Loucy (cell line): ENCODE results near the gene ANKRD13B.
A peak's percentile ranks its signal among the peaks of the same experiment; 100 is the strongest.

ENCODE experiments used
- H2AFZ ChIP-seq: fragments of 200-600 bp; sonication (generic); 2 replicates; pipeline ENCODE4 v1.6.0; 2016; ENCODE audit warnings: antibody characterized with exemption, mild to moderate bottlenecking, low read length, moderate library complexity
- H3F3A ChIP-seq: fragments of 200-600 bp; 2 replicates; pipeline ENCODE4 v1.6.0; 2016; ENCODE audit warnings: antibody characterized with exemption, low read depth, mild to moderate bottlenecking
- H3K27me3 ChIP-seq: fragments of 200-600 bp; sonication (generic); 2 replicates; pipeline ENCODE4 v1.6.1; 2014; ENCODE audit warnings: low read length, mild to moderate bottlenecking; ENCODE audit not compliant: insufficient read depth, poor library complexity, severe bottlenecking
- H3K36me3 ChIP-seq: fragments of 200-600 bp; sonication (generic); 2 replicates; pipeline ENCODE4 v1.6.1; 2016; ENCODE audit warnings: low read length; ENCODE audit not compliant: insufficient read depth
- H3K4me1 ChIP-seq: fragments of 200-600 bp; sonication (generic); 2 replicates; pipeline ENCODE4 v1.5.1; 2014; ENCODE audit warnings: low read length, mild to moderate bottlenecking; ENCODE audit not compliant: insufficient read depth, poor library complexity, severe bottlenecking
- H3K4me2 ChIP-seq: fragments of 200-600 bp; sonication (generic); 2 replicates; pipeline ENCODE4 v1.6.0; 2014; ENCODE audit warnings: antibody characterized with exemption, low read length, low read depth, mild to moderate bottlenecking; ENCODE audit not compliant: poor library complexity, severe bottlenecking
- H3K4me3 ChIP-seq: fragments of 200-600 bp; sonication (generic); 2 replicates; pipeline ENCODE4 v1.5.1; 2014; ENCODE audit warnings: low read length, mild to moderate bottlenecking, mixed read lengths; ENCODE audit not compliant: poor library complexity, severe bottlenecking
- H3K79me2 ChIP-seq: fragments of 200-600 bp; sonication (generic); 2 replicates; pipeline ENCODE4 v1.6.1; 2014; ENCODE audit warnings: low read length; ENCODE audit not compliant: insufficient read depth
- H3K9ac ChIP-seq: fragments of 200-600 bp; sonication (generic); 2 replicates; pipeline ENCODE4 v1.6.0; 2014; ENCODE audit warnings: mild to moderate bottlenecking, low read depth, low read length, moderate library complexity; ENCODE audit not compliant: poor library complexity, severe bottlenecking
- H3K9me2 ChIP-seq: fragments of 200-600 bp; sonication (generic); replicated peaks from 2 replicates; pipeline ENCODE4 v1.6.1; 2016; ENCODE audit warnings: low read depth, low read length, mixed read lengths
- H3K9me3 ChIP-seq: fragments of 200-600 bp; sonication (generic); 2 replicates; pipeline ENCODE4 v1.6.1; 2014; ENCODE audit warnings: mild to moderate bottlenecking, antibody characterized with exemption, low read length, low read depth; ENCODE audit not compliant: insufficient read depth
- H4K20me1 ChIP-seq: fragments of 200-600 bp; sonication (generic); 2 replicates; pipeline ENCODE4 v1.6.0; 2014; ENCODE audit warnings: antibody characterized with exemption, low read length, mild to moderate bottlenecking; ENCODE audit not compliant: insufficient read depth, poor library complexity, severe bottlenecking
- EZH2phosphoT487 ChIP-seq: fragments of 200-600 bp; IDR thresholded peaks from 2 replicates; pipeline ENCODE4 v1.6.1; 2018; ENCODE audit warnings: antibody characterized with exemption, mild to moderate bottlenecking, moderate library complexity, borderline replicate concordance
- TF ChIP-seq, protein P1 (sequence below): fragments of 200-600 bp; sonication (generic); conservative IDR thresholded peaks from 2 replicates; pipeline ENCODE4 v1.5.1; 2014; ENCODE audit warnings: mild to moderate bottlenecking, antibody characterized with exemption, low read length

ANKRD13B gene

DNA sequence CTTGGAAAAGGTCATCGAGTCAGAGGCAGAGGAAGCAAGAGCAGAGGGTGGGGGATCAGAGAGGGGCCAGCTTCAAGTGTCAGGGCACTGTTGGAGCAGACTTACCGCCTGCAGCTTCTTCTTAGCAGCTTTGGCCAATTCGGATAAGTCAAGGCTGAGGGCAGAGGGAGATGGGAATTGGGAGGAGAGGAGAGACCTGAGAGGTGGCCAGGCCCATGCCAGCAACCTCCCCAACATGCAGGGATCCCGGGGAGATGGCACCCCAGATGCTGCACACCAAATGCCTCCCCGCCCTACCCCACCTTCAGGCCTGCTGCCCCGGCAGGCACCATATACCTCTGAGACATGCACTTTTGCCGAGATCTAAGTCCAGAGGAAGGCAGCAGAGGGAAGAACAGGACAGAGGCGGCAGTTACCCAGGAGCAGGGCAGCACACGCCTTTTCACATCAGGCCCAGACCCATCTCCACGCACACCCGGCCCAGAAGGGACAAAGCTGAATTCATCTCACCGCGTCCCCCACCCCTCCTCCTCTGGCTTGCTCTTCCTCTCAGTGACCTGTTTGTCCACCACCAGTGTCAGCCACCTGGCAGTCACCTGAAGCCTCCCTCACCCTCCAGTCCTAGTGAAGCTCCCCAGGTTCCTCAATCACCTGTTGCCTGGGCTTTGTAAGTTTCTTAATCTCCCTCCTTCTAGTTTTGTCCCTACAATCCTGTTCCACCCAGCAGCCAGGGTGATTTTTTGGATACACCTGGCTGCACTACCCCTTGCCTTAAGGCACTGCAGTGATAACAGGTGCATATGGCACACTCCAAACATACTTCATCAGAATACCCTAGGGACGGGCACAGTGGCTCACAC lies 14.1 kb upstream of the ANKRD13B start:
- Histone ChIP-seq H3K27me3 (no peaks in the 10 kb centered on the region), H4K20me1 (peaks cover 8% of the 10 kb centered on the region), H3K9ac (no peak overlapping the region), H3K4me1 (no peaks in the 10 kb centered on the region), H2AFZ (no peak overlapping the region), H3F3A (no peaks in the 10 kb centered on the region), H3K4me2 (no peak overlapping the region), H3K9me3 (no peaks in the 10 kb centered on the region), H3K4me3 (no peak overlapping the region), H3K79me2 (peaks cover 9% of the 10 kb centered on the region; the same call in 1 of the 2 replicates), H3K9me2 (no peaks in the 10 kb centered on the region), H3K36me3 (peaks cover 60% of the 10 kb centered on the region; the same call in 1 of the 2 replicates)
- no peak for TF ChIP-seq EZH2phosphoT487
- TF ChIP-seq, protein P1, sequence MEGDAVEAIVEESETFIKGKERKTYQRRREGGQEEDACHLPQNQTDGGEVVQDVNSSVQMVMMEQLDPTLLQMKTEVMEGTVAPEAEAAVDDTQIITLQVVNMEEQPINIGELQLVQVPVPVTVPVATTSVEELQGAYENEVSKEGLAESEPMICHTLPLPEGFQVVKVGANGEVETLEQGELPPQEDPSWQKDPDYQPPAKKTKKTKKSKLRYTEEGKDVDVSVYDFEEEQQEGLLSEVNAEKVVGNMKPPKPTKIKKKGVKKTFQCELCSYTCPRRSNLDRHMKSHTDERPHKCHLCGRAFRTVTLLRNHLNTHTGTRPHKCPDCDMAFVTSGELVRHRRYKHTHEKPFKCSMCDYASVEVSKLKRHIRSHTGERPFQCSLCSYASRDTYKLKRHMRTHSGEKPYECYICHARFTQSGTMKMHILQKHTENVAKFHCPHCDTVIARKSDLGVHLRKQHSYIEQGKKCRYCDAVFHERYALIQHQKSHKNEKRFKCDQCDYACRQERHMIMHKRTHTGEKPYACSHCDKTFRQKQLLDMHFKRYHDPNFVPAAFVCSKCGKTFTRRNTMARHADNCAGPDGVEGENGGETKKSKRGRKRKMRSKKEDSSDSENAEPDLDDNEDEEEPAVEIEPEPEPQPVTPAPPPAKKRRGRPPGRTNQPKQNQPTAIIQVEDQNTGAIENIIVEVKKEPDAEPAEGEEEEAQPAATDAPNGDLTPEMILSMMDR, result no peak

DNA sequence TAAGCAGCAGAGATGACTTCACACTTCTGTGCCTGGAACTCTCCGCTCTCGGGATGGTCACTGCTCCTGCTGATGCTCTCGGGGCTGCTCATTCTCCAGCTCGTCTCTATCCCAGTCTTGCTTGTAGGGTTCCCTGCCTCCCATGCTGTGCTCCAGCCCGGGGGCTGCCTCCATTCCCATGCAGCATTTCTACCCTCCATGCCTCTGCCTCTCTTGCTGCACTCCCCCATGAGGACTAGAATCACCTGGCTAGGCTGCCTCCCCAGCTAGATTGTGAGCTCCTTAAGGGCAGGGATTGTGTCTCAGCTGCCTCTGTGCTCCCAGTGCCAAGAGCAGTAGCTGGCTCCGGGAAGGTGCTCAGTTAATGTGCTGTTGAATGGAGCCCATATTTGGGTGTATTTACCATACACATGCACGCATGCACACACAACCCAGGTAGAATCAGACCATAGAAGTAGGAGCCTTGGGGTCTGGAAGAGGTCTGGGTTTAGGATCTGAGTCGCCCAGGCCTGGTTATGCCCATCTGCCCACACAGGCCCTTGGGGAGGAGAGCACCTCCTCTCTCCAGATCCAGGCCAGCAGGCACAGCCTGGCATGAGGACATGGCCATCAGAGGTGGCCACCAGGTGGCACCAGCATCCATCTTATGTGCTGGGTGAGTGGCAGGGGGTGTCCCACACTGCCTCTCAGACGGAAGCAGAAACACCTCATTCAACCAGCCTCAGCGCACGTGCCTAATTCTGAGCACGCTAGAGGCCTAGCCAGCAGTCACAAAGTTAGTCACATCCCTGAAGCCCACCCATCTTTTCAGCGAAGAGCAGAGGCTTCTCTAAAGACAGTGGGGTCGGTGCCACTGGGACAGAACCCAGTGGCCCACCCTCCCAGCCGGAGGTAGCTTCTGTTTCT lies 12.8 kb upstream of the ANKRD13B start:
- peaks cover 52% of the 10 kb centered on the region; the same call in 1 of the 2 replicates for H3K36me3 ChIP-seq
- H2AFZ ChIP-seq, result no peak overlapping the region
- TF ChIP-seq EZH2phosphoT487, result no peak
- TF ChIP-seq, protein P1, result peak; percentile 87
- H3F3A ChIP-seq, result no peaks in the 10 kb centered on the region
- H3K4me2 ChIP-seq, result no peak overlapping the region
- H3K4me1 ChIP-seq, result peaks cover 9% of the 10 kb centered on the region
- H3K9ac ChIP-seq, result no peak overlapping the region
- H3K9me2 ChIP-seq, result no peaks in the 10 kb centered on the region
- H4K20me1 ChIP-seq, result peaks cover 19% of the 10 kb centered on the region
- peaks cover 22% of the 10 kb centered on the region for H3K79me2 ChIP-seq
- H3K9me3 ChIP-seq, result no peaks in the 10 kb centered on the region
- no peak overlapping the region for H3K4me3 ChIP-seq
- no peaks in the 10 kb centered on the region for H3K27me3 ChIP-seq

DNA sequence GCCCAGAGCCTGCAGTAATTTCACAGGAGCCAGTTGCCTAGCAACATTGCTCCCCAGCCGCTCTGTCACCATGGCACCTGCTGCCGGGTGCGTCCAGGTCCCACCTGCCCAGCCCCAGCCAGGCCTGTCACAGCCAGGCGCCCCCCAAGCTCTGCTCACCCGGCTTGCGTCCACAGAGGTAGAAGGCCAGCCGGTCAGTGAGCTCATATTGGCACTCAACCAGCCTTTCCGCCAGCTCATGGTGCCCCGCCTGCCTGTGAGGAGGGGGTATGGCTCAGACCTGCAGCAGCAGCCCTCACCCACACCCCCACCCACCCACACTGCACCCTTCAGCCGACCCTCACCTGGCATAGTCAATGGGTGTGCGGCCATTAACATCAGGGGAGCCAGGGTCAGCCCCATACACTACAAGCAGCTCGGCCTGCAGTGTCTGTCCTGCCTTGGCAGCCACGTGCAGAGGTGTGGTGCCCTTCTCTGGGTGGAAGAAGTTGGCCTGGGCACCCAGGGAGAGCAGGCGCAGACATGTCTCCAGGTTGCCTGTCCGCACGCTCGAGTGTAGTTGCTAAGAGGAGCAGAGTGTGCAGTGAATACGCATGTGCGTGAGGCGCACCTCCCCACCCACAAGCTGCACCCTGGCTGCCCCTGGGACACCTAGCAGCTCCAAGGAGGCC lies 11.2 kb upstream of the ANKRD13B start:
- Histone ChIP-seq H3K9me3 (no peaks in the 10 kb centered on the region), H3K36me3 (peaks cover 38% of the 10 kb centered on the region; the same call in 1 of the 2 replicates), H3K27me3 (no peaks in the 10 kb centered on the region), H3K9ac (no peak overlapping the region), H3K9me2 (no peaks in the 10 kb centered on the region), H3F3A (no peaks in the 10 kb centered on the region), H4K20me1 (peaks cover 33% of the 10 kb centered on the region), H3K4me2 (no peak overlapping the region), H3K4me1 (peaks cover 24% of the 10 kb centered on the region), H2AFZ (no peak overlapping the region), H3K79me2 (peaks cover 37% of the 10 kb centered on the region), H3K4me3 (no peak overlapping the region)
- no peak for TF ChIP-seq EZH2phosphoT487
- TF ChIP-seq, protein P1, result no peak
